HG02840 (cell line): ENCODE results near the gene TOB1.

Experiments
- ATAC-seq: cut with Tn5 transposase; IDR thresholded peaks from one replicate; pipeline ENCODE4 v1.9.1; 2021; ENCODE audit warnings: mild to moderate bottlenecking, moderate library complexity, moderate number of reproducible peaks; ENCODE audit not compliant: unreplicated experiment, low FRiP score

Gene TOB1

GRCh38 chr17:50815400-50815799 is 50.8 kb downstream of the TOB1 start:
- no peak for ATAC-seq

GRCh38 chr17:50813583-50813982 is 52.6 kb downstream of the TOB1 start:
- no peak for ATAC-seq
